Measurements from ENCODE around the gene GSDME. TPM values are rescaled to one million over a fixed set of nuclear protein-coding genes. Genes with fewer than 3 reads are reported as not detected.

Gene GSDME
- total and polyA plus RNA-seq, 2 of the 4 experiments (the other 2 are of a cell fraction), result 75.2 to 78.7 TPM

- Histone ChIP-seq H2AFZ (replicated peaks; ENCODE audit: low read length, poor library complexity) (no peak overlapping the region), H3K9me3 (ENCODE audit: control insufficient read depth, insufficient read depth, low read length) (no peaks in the 10 kb centered on the region), H3K23ac (ENCODE audit: low read depth, low read length) (no peak overlapping the region), H3K56ac (ENCODE audit: extremely low read depth, insufficient read depth, low read length) (no peak overlapping the region), H3K9me1 (ENCODE audit: insufficient read depth, low read length) (peaks cover 35% of the 10 kb centered on the region; the same call in 1 of the 2 replicates), H3K4me2 (ENCODE audit: low read depth, low read length) (no peak overlapping the region), H4K20me1 (ENCODE audit: insufficient read depth, low read length) (no peaks in the 10 kb centered on the region; the same call in 1 of the 2 replicates), H3K14ac (replicated peaks; ENCODE audit: low read depth, low read length) (no peak overlapping the region), H2BK20ac (ENCODE audit: low read depth, low read length) (no peak overlapping the region), H3K36me3 (ENCODE audit: control insufficient read depth, insufficient read depth, low read length) (peaks cover 28% of the 10 kb centered on the region), H3K4me3 (ENCODE audit: insufficient read depth, low read depth, low read length) (no peak overlapping the region), H3K18ac (ENCODE audit: low read depth, low read length) (no peak overlapping the region), H3K27ac (ENCODE audit: insufficient read depth, low read length) (no peak overlapping the region), H4K8ac (ENCODE audit: low read depth in 2 of 2, low read length in 2 of 2) (no peak overlapping the region), H4K5ac (ENCODE audit: low read depth, low read length) (no peak overlapping the region), H4K91ac (ENCODE audit: insufficient read depth, low read depth, low read length) (no peak overlapping the region), H3K9ac (ENCODE audit: low read depth, low read length) (no peak overlapping the region), H2AK5ac (ENCODE audit: low read depth, low read length) (no peak overlapping the region), H3K79me1 (ENCODE audit: low read depth in 1 of 2, low read length in 2 of 2) (peaks cover 16 to 32% of the 10 kb centered on the region in 2 experiments), H2BK120ac (ENCODE audit: low read depth, low read length) (no peak overlapping the region), H3K27me3 (ENCODE audit: control insufficient read depth, insufficient read depth, low read length) (no peaks in the 10 kb centered on the region), H2BK5ac (ENCODE audit: low read depth, low read length, poor library complexity, severe bottlenecking) (no peak overlapping the region), H3K4ac (ENCODE audit: low read depth, low read length) (no peak overlapping the region), H3K4me1 (ENCODE audit: control insufficient read depth, insufficient read depth, low read length) (peaks cover 8% of the 10 kb centered on the region; the same call in 1 of the 2 replicates), H2AK9ac (replicated peaks; ENCODE audit: low read depth, low read length, poor library complexity) (no peak overlapping the region), H2BK15ac (ENCODE audit: low read depth, low read length) (no peak overlapping the region)
- TF ChIP-seq RFX5 (IDR thresholded peaks at IDR 0.05; ENCODE audit: low read depth, low read length) (no peak), CTCF (conservative IDR thresholded peaks at IDR 0.05; ENCODE audit: low read depth, low read length) (no peak), MXI1 (IDR thresholded peaks at IDR 0.05; ENCODE audit: borderline replicate concordance, low read depth, low read length) (no peak), NFE2L2 (IDR thresholded peaks at IDR 0.05; ENCODE audit: low read depth, low read length) (no peak), RCOR1 (IDR thresholded peaks at IDR 0.05; ENCODE audit: insufficient replicate concordance, low read length) (no peak), MAZ (IDR thresholded peaks at IDR 0.05; ENCODE audit: borderline replicate concordance, low read depth, low read length) (no peak), MAFK (IDR thresholded peaks at IDR 0.05; ENCODE audit: low read depth, low read length) (no peak), USF2 (IDR thresholded peaks at IDR 0.05; ENCODE audit: low read depth, low read length) (no peak)
- CTCF ChIA-PET, result no interaction called here
- WGBS, 2 experiments (ENCODE audit: extremely low coverage in 2 of 2, insufficient read length in 1 of 2), result 100% methylated on average over 2 of the region's 5 CpGs; no CpG with 5 or more reads in 1 of the 2 experiments
- intact Hi-C loops (cut with micrococcal nuclease), result no loop called here
- POLR2A ChIA-PET (ENCODE audit: unreplicated experiment), result no interaction called here
- no TSS peak for BruUV-seq (replicated peaks)
- ATAC-seq (ENCODE audit: low read depth), result no peak
- dilution Hi-C loops (cut with HindIII; ENCODE audit: low sequenced_read_pairs, unreplicated experiment), result no loop called here
- in situ Hi-C loops (cut with MboI; ENCODE audit: low sequenced_read_pairs), result no loop called here
- no peak for DNase-seq
These were observed 38.8 kb downstream of the GSDME start for GRCh38 chr7:24718431-24718831.
